Measurements from ENCODE around the gene WBP2. TPM values are rescaled to one million over a fixed set of nuclear protein-coding genes. Genes with fewer than 3 reads are reported as not detected.

Gene WBP2
- total and polyA plus RNA-seq, 12 donors = 130 to 210 (median 173) TPM

DNA sequence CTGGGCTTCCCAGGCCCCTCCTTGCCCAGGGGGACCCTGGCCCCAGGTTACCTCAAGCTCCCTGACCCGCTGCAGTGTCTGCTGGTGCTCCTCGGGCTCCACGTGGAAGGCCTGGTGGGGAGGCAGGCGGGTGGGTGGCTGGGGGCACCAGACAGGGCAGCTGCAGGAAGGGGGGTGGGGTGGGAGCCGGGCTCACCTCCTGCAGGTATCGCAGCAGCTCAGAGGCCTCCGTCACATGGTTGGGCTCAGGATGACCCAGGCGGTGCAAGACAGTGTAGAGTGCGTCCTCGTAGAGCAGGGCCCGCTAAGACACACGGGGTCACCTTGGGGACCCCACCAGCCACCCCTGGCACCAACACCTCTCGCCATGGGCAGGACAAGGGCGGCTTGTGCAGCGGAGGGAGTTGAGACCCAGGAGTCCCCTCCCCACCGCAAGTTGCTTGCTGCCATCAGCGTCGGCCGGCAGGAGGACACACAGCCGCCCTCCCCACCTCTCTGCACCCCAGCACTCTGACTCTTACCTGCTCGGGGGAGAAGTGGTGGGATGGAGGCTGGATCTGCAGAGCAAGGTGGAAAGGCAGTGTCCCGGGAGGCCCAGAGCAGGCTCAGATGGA, 12.1 kb downstream of the WBP2 start:
- intact Hi-C loops (cut with DNase I) = no loop called here
- DNase-seq = no peak
- H3K4me1 ChIP-seq = peaks cover 32 to 54% (median 43%) of the 10 kb centered on the region in 9 donors
- TF ChIP-seq, protein P1, sequence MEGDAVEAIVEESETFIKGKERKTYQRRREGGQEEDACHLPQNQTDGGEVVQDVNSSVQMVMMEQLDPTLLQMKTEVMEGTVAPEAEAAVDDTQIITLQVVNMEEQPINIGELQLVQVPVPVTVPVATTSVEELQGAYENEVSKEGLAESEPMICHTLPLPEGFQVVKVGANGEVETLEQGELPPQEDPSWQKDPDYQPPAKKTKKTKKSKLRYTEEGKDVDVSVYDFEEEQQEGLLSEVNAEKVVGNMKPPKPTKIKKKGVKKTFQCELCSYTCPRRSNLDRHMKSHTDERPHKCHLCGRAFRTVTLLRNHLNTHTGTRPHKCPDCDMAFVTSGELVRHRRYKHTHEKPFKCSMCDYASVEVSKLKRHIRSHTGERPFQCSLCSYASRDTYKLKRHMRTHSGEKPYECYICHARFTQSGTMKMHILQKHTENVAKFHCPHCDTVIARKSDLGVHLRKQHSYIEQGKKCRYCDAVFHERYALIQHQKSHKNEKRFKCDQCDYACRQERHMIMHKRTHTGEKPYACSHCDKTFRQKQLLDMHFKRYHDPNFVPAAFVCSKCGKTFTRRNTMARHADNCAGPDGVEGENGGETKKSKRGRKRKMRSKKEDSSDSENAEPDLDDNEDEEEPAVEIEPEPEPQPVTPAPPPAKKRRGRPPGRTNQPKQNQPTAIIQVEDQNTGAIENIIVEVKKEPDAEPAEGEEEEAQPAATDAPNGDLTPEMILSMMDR (IDR thresholded peaks at IDR 0.05) = no peak
- 88 to 96% methylated on average over 22 of the region's 22 CpGs for WGBS, 2 donors
- H3K9me3 ChIP-seq = no peaks in the 10 kb centered on the region
- H3K27me3 ChIP-seq = no peaks in the 10 kb centered on the region
- no peak for ATAC-seq
- peaks cover 0 to 60% (median 20%) of the 10 kb centered on the region in 9 donors for H3K36me3 ChIP-seq
- H3K4me3 ChIP-seq = peak overlapping the region in 6 of 10 donors; percentile 19 to 64 (median 30)
- H3K27ac ChIP-seq = peak overlapping the region in 7 of 10 donors; percentile 1 to 97 (median 87)

DNA sequence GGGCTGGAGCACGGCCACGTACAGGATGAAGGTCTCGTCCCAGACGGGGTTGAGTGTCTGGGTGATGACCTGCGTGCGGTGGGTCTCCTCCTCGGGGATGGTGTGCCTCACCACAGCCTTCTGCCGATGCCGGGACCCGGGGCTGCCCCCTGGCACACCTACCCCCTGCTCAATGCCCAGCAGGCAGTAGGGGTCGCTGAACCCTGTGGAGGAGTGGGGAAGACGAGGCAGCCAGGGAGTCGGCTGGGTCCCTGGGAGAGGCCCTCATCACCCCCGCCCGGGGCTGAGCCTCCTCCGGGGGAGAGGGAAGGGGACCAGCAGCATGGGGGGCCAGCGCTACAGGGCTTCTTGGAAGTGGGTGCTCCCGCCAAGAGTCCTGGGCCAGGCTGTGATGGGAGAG, 12.7 kb downstream of the WBP2 start:
- H3K27me3 ChIP-seq = no peaks in the 10 kb centered on the region
- no peak for DNase-seq
- no peak for ATAC-seq
- intact Hi-C loops (cut with DNase I) = no loop called here
- H3K4me3 ChIP-seq = peak overlapping the region in 1 of 10 donors; percentile 64
- TF ChIP-seq, protein P1 (IDR thresholded peaks at IDR 0.05) = no peak
- no peaks in the 10 kb centered on the region for H3K9me3 ChIP-seq
- peaks cover 29 to 52% (median 39%) of the 10 kb centered on the region in 9 donors for H3K4me1 ChIP-seq
- WGBS, 2 donors = 90 to 91% methylated on average over 18 of the region's 18 CpGs
- peak overlapping the region in 1 of 10 donors; percentile 97 for H3K27ac ChIP-seq
- H3K36me3 ChIP-seq = peaks cover 0 to 57% (median 14%) of the 10 kb centered on the region in 9 donors

DNA sequence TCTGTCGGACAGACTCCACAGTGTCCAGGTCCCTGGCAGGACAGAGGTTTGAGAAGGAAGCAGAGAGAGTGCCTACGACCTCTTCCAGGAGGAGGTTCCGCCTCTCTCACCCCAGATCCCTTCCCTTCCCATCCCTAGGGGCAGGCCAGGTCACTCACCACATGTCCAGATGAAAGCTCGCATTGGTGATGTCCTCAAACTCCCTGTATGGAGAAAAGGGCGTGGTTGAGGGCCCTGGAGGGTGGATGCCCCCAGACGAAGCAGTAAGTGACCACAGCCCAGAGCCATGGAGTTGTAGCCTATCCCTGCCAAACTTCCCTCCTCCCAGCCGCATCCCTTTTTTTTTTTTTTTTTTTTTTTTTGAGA, 14.4 kb downstream of the WBP2 start:
- TF ChIP-seq, protein P1 (IDR thresholded peaks at IDR 0.05) = no peak
- 73% methylated on average over 7 of the region's 7 CpGs for WGBS, 2 donors
- Histone ChIP-seq H3K36me3 (peaks cover 0 to 53% (median 1%) of the 10 kb centered on the region in 9 donors), H3K4me3 (no peak overlapping the region), H3K4me1 (peaks cover 13 to 36% (median 23%) of the 10 kb centered on the region in 9 donors), H3K9me3 (no peaks in the 10 kb centered on the region), H3K27ac (no peak overlapping the region), H3K27me3 (no peaks in the 10 kb centered on the region)
- DNase-seq (no peak), ATAC-seq (no peak)
- intact Hi-C loops (cut with DNase I) = no loop called here

DNA sequence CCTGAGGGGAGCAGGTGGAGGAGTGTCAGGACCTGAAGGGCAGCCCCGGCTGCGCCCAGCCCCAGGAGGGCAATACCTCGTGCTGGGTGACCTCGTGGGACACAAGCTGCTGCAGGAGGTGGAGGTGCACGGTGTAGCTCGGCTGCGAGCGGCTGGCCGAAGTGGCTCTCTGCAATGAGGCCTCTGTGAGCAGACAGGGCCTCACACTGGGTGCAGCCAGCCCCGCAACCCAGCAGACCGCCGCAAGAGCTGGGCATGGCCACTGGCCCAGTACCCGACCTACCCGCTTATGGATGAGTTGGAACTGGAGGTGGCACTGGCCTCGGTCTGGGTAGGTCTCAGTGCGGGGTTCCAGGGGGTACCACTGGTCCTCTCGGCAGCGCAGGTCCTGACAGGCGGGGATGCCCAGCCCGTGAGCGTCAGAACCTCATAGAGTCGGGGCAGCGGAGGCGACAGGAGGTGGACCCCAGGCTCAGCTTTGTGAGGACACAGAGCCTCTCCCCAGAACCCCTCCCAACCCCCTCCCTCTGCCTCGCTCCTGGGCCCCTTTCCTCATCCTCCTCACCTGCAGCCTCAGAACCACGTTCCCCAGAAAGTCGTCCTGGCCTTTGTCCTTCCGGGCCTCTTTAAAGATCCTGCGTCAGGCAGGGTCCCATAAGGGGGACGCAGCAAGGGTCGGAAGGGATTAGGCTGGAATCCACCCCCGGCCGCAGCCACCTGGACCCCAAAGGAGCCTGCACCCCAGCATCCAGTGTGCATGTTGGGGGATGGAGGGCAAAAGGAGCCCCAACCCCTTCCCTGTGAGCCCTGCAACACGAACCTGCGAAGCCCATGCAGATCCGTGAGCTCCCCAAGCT, 15.0 kb downstream of the WBP2 start:
- no peak for ATAC-seq
- TF ChIP-seq, protein P1 (IDR thresholded peaks at IDR 0.05) = no peak
- Histone ChIP-seq H3K27ac (no peak overlapping the region), H3K9me3 (no peaks in the 10 kb centered on the region), H3K36me3 (peaks cover 0 to 54% (median 0%) of the 10 kb centered on the region in 9 donors), H3K27me3 (no peaks in the 10 kb centered on the region), H3K4me3 (no peak overlapping the region), H3K4me1 (peaks cover 8 to 30% (median 16%) of the 10 kb centered on the region in 9 donors)
- no peak for DNase-seq
- intact Hi-C loops (cut with DNase I) = no loop called here
- WGBS, 2 donors = 94% methylated on average over 36 of the region's 36 CpGs

Measured in heart right ventricle (tissue), 16 donors.